GM12801 (cell line): Measurements from ENCODE around the gene MTHFR.

Experiments
- CTCF ChIP-seq: IDR thresholded peaks from one replicate; pipeline ENCODE4 v1.5.1; 2011; ENCODE audit warnings: control low read depth; ENCODE audit not compliant: insufficient read length; ENCODE audit errors: extremely low read depth

MTHFR gene

GRCh38 chr1:11797525-11798216 is 8.1 kb downstream of the MTHFR start:
- no peak for TF ChIP-seq CTCF

GRCh38 chr1:11796036-11796828 is 9.5 kb downstream of the MTHFR start:
- TF ChIP-seq CTCF, result no peak

DNA sequence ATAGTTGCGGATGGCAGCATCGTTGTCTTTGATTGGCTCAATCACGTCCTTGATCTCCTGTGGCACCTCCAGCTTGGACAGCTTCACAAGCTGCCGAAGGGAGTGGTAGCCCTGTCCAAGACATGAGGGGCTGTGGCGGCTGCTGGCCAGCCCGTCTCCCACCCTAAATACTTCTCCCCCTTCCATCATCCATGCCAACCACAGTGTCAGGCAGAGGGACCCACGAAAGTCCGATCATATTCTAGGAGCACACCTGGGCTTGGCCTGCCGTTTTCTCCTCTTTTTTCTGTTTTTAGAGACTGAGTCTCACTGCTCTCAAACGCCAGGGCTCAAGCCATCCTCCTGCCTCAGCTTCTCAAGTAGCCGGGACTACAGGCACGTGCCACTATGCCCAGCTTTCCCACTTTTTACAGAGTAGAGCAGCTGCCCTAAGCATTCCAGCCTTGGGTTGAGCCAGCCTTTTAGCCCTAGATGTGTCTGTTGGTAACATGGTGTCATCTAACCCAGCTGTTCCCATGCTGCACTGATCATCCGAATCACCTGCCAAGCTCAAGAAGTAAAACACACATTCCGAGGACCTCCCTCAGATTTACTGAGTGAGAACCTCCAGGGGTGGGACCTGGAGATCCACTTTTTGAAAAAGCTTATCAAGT is 10.4 kb downstream of the MTHFR start:
- no peak for TF ChIP-seq CTCF

DNA sequence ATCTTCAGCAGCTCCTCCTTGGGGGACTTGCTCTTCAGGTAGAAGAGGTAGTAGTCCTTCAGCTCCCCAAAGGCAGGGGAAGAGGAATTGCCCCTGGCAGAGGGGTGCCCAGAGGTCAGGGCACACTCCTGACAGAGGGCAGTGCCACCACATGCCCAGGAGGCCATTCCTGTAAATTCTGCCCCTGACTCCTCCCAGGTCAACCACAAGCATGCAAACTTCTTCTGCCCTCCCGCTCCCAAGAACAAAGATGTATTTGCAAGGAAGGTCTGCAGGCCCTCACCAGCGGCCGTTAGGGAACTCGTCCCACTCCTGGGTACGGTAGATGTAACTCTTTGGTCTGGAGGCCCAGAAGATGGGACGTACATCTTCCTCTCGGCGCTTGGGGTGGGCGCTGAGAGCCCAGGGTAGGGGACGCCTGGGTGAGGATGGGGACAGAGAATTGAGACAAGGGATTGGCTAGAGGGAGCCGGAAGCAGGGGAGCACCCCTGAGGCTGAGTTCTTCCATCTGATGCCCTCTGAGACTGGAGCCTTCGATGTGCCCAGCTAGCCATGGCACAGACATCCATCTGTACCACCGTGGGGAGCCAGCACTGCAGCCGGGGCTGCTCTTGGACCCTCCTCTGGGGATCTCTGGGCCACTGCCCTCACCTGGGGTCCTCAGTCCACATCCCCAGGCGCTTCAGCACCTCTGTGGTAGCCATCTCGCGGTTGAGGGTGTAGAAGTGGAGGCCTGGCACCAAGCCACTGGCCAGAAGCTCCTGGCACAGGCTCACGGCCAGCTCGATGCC is 11.1 kb downstream of the MTHFR start:
- TF ChIP-seq CTCF, result no peak

- no peak for TF ChIP-seq CTCF
These were observed 11.9 kb downstream of the MTHFR start for GRCh38 chr1:11793819-11794218.

- no peak for TF ChIP-seq CTCF
These were observed 13.7 kb downstream of the MTHFR start for GRCh38 chr1:11792106-11792505.
